H9 (cell line): ENCODE data around the gene PGM2L1. TPM values are rescaled to one million over a fixed set of nuclear protein-coding genes. Genes with fewer than 3 reads are reported as not detected.

ENCODE experiments used
- DNase-seq: peaks from one replicate; pipeline ENCODE4 v3.0.0-alpha.2; 2017
- H2AFZ ChIP-seq: one replicate; pipeline ENCODE4 v1.6.1; 2013; ENCODE audit warnings: mild to moderate bottlenecking, low read length, control low read depth, moderate library complexity
- H2AK5ac ChIP-seq: 2 replicates; pipeline ENCODE4 v1.6.1; 2013; ENCODE audit warnings: low read length, control low read depth, mixed read lengths; ENCODE audit not compliant: insufficient read length
- H2BK120ac ChIP-seq: one replicate; pipeline ENCODE4 v1.6.1; 2013; ENCODE audit warnings: low read depth, mild to moderate bottlenecking, low read length, control low read depth, inconsistent platforms; ENCODE audit not compliant: poor library complexity, severe bottlenecking
- H2BK12ac ChIP-seq: 2 replicates; pipeline ENCODE4 v1.6.1; 2013; ENCODE audit warnings: low read length, control low read depth, mixed read lengths, low read depth; ENCODE audit not compliant: insufficient read length
- H2BK15ac ChIP-seq: 2 replicates; pipeline ENCODE4 v1.6.1; 2013; ENCODE audit warnings: low read depth, low read length, control low read depth
- H2BK20ac ChIP-seq: one replicate; pipeline ENCODE4 v1.6.1; 2013; ENCODE audit warnings: low read depth, mild to moderate bottlenecking, low read length, control low read depth, inconsistent platforms; ENCODE audit not compliant: poor library complexity, severe bottlenecking
- H2BK5ac ChIP-seq: 2 replicates; pipeline ENCODE4 v1.6.1; 2013; ENCODE audit warnings: low read length, control low read depth, mixed read lengths; ENCODE audit not compliant: insufficient read length
- H3K14ac ChIP-seq: 2 replicates; pipeline ENCODE4 v1.6.1; 2013; ENCODE audit warnings: low read length, control low read depth; ENCODE audit not compliant: insufficient read depth
- H3K18ac ChIP-seq: 2 replicates; pipeline ENCODE4 v1.6.1; 2013; ENCODE audit warnings: low read depth, mild to moderate bottlenecking, mixed read lengths, low read length, control low read depth; ENCODE audit not compliant: insufficient read length
- H3K23ac ChIP-seq: 2 replicates; pipeline ENCODE4 v1.6.1; 2013; ENCODE audit warnings: low read length, control low read depth, mixed read lengths, low read depth; ENCODE audit not compliant: insufficient read length
- H3K23me2 ChIP-seq: 2 replicates; pipeline ENCODE4 v1.6.1; 2013; ENCODE audit warnings: low read depth, mild to moderate bottlenecking, mixed read lengths, low read length, control low read depth; ENCODE audit not compliant: insufficient read length, poor library complexity, severe bottlenecking
- H3K27ac ChIP-seq: 2 replicates; pipeline ENCODE4 v1.5.1; 2013; ENCODE audit warnings: low read length, control low read depth, mixed read lengths, low read depth; ENCODE audit not compliant: insufficient read length
- H3K27me3 ChIP-seq: 2 replicates; pipeline ENCODE4 v1.6.1; 2013; ENCODE audit warnings: low read length, control low read depth, inconsistent platforms; ENCODE audit not compliant: insufficient read depth
- H3K4ac ChIP-seq: 2 replicates; pipeline ENCODE4 v1.6.1; 2013; ENCODE audit warnings: low read depth, mild to moderate bottlenecking, control low read depth, inconsistent platforms, low read length, moderate library complexity
- H3K4me1 ChIP-seq: 2 replicates; pipeline ENCODE4 v1.6.1; 2013; ENCODE audit warnings: low read length, control low read depth, inconsistent platforms; ENCODE audit not compliant: insufficient read depth
- H3K4me2 ChIP-seq: 2 replicates; pipeline ENCODE4 v1.6.1; 2013; ENCODE audit warnings: low read length, control low read depth, mixed read lengths; ENCODE audit not compliant: insufficient read length, insufficient read depth
- H3K56ac ChIP-seq: 2 replicates; pipeline ENCODE4 v1.6.1; 2013; ENCODE audit warnings: low read depth, mild to moderate bottlenecking, mixed read lengths, low read length, control low read depth; ENCODE audit not compliant: insufficient read length
- H3K79me1 ChIP-seq: 2 replicates; pipeline ENCODE4 v1.6.1; 2013; ENCODE audit warnings: low read depth, mild to moderate bottlenecking, moderate library complexity, low read length, control low read depth, inconsistent platforms; ENCODE audit not compliant: insufficient read depth, poor library complexity, severe bottlenecking
- H3K79me2 ChIP-seq: 2 replicates; pipeline ENCODE4 v1.6.1; 2013; ENCODE audit warnings: low read length, control low read depth, inconsistent platforms; ENCODE audit not compliant: insufficient read depth
- H3K9ac ChIP-seq: 2 replicates; pipeline ENCODE4 v1.6.1; 2013; ENCODE audit warnings: low read length, control low read depth, mixed read lengths; ENCODE audit not compliant: insufficient read length; ENCODE audit errors: extremely low read depth
- H3K9me3 ChIP-seq: one replicate; pipeline ENCODE4 v1.6.1; 2013; ENCODE audit warnings: low read depth, low read length, inconsistent platforms; ENCODE audit not compliant: control insufficient read depth
- H3T11ph ChIP-seq: one replicate; pipeline ENCODE4 v1.6.1; 2013; ENCODE audit warnings: mild to moderate bottlenecking, low read length, control low read depth, inconsistent platforms
- H4K20me1 ChIP-seq: one replicate; pipeline ENCODE4 v1.6.1; 2013; ENCODE audit not compliant: control insufficient read depth, insufficient read length, insufficient read depth
- H4K5ac ChIP-seq: 2 replicates; pipeline ENCODE4 v1.6.1; 2013; ENCODE audit warnings: low read depth, mild to moderate bottlenecking, mixed read lengths, low read length, control low read depth; ENCODE audit not compliant: insufficient read length
- H4K8ac ChIP-seq: replicated peaks from 2 replicates; pipeline ENCODE4 v1.6.1; 2013; ENCODE audit warnings: low read length, control low read depth, mixed read lengths, low read depth; ENCODE audit not compliant: insufficient read length
- H4K91ac ChIP-seq: 2 replicates; pipeline ENCODE4 v1.6.1; 2013; ENCODE audit warnings: low read depth, mild to moderate bottlenecking, moderate library complexity, mixed read lengths, low read length, control low read depth; ENCODE audit not compliant: insufficient read length
- H3K27ac Mint-ChIP-seq, 3 experiments: 2 replicates in 2 of 3; 3 replicates in 1 of 3; pipeline ENCODE4 v1.8.0; 2020 to 2021; ENCODE audit warnings: mixed read lengths in 3 of 3, mild to moderate bottlenecking in 1 of 3, moderate library complexity in 1 of 3
- H3K27me3 Mint-ChIP-seq: 2 replicates; pipeline ENCODE4 v1.8.0; 2021; ENCODE audit warnings: low read depth, mild to moderate bottlenecking, moderate library complexity, mixed read lengths
- H3K36me3 Mint-ChIP-seq, 3 experiments: 2 replicates in 2 of 3; 3 replicates in 1 of 3; pipeline ENCODE4 v1.8.0; 2020 to 2021; ENCODE audit warnings: low read depth in 3 of 3, mixed read lengths in 3 of 3; ENCODE audit not compliant: insufficient read depth in 1 of 3
- H3K4me1 Mint-ChIP-seq, 2 experiments: 2 replicates each; pipeline ENCODE4 v1.8.0; 2020; ENCODE audit warnings: mixed read lengths in 2 of 2
- H3K4me3 Mint-ChIP-seq, 2 experiments: 2 replicates in 1 of 2; 3 replicates in 1 of 2; pipeline ENCODE4 v1.8.0; 2020 to 2021; ENCODE audit warnings: mild to moderate bottlenecking in 2 of 2, mixed read lengths in 2 of 2, moderate library complexity in 1 of 2
- H3K9me3 Mint-ChIP-seq, 2 experiments: 2 replicates in 1 of 2; 3 replicates in 1 of 2; pipeline ENCODE4 v1.8.0; 2020; ENCODE audit warnings: mild to moderate bottlenecking in 2 of 2, mixed read lengths in 2 of 2, moderate library complexity in 1 of 2
- WGBS: extraction: QIAGEN DNeasy Blood & Tissue Kit; methylation state at CpG from one replicate; pipeline ENCODE4 v1.1.7; 2013; ENCODE audit warnings: missing lambda C conversion rate, low lambda C conversion rate, mixed read lengths; ENCODE audit not compliant: insufficient read length; ENCODE audit errors: extremely low coverage; 5-methylcytosine and 5-hydroxymethylcytosine counted together
- total RNA-seq: library from RNA; stranded (reverse); gene quantifications from 2 replicates; pipeline ENCODE4 v1.2.1, GENCODE V29; 2021
- TF ChIP-seq, protein P1 (sequence below): fragments of 200-600 bp; sonication (generic); conservative IDR thresholded peaks from 3 replicates; pipeline ENCODE4 v1.8.0; 2021; ENCODE audit warnings: antibody characterized with exemption, mild to moderate bottlenecking

PGM2L1 gene
- total RNA-seq, 1 experiment from 2014 or later = 16.9 TPM

DNA sequence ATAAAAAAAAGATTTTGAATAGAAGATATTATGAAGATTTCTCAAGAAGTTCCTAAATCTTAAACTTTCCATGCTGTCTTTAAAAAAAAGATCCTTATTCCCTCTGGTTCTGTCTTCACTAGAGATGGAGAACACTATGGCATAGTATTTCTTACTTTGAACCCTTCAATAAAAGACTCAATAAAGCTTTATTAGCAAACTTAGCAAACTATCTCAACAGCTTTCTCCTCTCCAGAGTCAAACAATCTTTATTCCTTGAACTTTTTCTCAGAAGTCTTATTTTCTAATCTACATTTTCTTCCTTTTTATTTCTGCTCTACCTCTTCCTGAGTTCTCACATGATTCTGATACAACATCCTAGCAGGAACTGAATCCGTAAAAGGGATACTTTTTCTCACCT, 65.0 kb downstream of the PGM2L1 start:
- Histone ChIP-seq H2BK20ac (no peak overlapping the region), H3K23me2 (no peaks in the 10 kb centered on the region), H3K4ac (no peak overlapping the region), H2BK120ac (no peak overlapping the region), H3K9ac (no peak overlapping the region), H2BK12ac (no peak overlapping the region), H3K27me3 (no peaks in the 10 kb centered on the region), H2BK15ac (no peak overlapping the region), H3K9me3 (no peaks in the 10 kb centered on the region), H2AFZ (no peak overlapping the region), H3K14ac (no peak overlapping the region), H4K20me1 (no peaks in the 10 kb centered on the region), H3K4me2 (no peak overlapping the region), H4K5ac (no peak overlapping the region), H3K23ac (no peak overlapping the region), H3K18ac (no peak overlapping the region), H2BK5ac (no peak overlapping the region), H4K8ac (no peak overlapping the region), H3K56ac (no peak overlapping the region), H3T11ph (no peak overlapping the region), H4K91ac (no peak overlapping the region), H2AK5ac (no peak overlapping the region), H3K4me1 (no peaks in the 10 kb centered on the region), H3K79me2 (no peaks in the 10 kb centered on the region), H3K27ac (no peak overlapping the region), H3K79me1 (no peaks in the 10 kb centered on the region)
- no peak for DNase-seq
- Mint-ChIP-seq H3K9me3 (peaks cover under 1 to 1% of the 10 kb centered on the region in 2 experiments; a peak in 3 of 5 replicates), H3K4me3 (no peak overlapping the region), H3K27ac (no peak overlapping the region), H3K27me3 (no peaks in the 10 kb centered on the region), H3K36me3 (peaks cover 4 to 21% (median 17%) of the 10 kb centered on the region in 3 experiments; a peak in 6 of 7 replicates), H3K4me1 (no peaks in the 10 kb centered on the region)
- TF ChIP-seq, protein P1, sequence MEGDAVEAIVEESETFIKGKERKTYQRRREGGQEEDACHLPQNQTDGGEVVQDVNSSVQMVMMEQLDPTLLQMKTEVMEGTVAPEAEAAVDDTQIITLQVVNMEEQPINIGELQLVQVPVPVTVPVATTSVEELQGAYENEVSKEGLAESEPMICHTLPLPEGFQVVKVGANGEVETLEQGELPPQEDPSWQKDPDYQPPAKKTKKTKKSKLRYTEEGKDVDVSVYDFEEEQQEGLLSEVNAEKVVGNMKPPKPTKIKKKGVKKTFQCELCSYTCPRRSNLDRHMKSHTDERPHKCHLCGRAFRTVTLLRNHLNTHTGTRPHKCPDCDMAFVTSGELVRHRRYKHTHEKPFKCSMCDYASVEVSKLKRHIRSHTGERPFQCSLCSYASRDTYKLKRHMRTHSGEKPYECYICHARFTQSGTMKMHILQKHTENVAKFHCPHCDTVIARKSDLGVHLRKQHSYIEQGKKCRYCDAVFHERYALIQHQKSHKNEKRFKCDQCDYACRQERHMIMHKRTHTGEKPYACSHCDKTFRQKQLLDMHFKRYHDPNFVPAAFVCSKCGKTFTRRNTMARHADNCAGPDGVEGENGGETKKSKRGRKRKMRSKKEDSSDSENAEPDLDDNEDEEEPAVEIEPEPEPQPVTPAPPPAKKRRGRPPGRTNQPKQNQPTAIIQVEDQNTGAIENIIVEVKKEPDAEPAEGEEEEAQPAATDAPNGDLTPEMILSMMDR = no peak
- no CpG with 5 or more reads among the region's 1 CpG for WGBS
